Measurements from ENCODE around the gene FAIM2. TPM values are rescaled to one million over a fixed set of nuclear protein-coding genes. Genes with fewer than 3 reads are reported as not detected.
"Not testable (repeated sequence)": the region's sequence is repeated elsewhere in the genome, so short reads cannot be mapped to it uniquely, and the experiment has no call there.

Gene FAIM2
- total RNA-seq, 1 donor from 2014 or later = not detected

DNA sequence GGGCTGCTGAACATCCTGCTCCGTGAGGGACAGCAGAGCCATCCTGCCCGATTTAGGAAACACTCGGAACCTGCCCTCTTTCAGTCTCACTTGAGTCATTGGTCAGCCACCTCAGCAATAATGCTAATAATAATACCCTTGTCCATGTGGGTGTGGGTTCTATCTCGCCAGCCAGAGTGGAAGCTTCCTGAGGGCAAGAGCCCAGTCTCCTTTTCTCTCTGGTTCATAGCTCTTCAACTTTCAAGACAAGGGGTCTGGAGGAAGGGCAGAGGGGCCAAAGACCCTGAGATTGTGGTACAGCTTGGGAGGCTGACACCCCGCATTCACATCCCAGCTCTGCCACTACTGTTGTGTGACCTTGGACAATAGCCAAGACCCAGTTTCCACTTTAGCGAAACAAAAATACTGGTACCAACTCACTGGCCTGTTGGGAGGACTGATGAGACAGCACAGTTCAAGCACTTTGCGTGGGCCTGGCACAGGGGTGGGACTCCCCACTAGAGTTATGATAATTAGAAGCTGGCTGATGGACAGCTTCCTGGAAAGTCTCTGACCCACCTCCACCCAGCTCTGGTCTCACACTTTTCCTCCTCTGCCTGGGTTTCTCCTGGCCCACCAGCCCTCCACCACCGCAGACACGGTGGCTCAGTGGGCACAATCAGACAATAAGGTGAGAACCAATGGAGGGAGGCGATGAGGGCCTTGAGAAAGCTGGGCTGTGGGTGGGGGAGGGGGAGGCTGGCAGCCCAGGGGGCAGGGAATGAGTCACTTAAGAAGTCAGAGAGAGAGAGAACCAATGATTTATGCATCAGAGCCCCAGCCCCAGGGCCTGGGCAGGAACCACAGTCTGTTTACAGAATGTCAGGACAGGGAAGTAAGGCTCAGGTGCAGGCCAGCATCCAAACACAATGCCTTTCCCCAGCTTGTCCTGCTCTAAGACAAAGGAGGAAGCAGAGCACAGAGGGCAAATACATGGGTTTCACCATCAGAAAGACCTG lies 9.6 kb downstream of the FAIM2 start:
- peak; percentile 55 for DNase-seq

DNA sequence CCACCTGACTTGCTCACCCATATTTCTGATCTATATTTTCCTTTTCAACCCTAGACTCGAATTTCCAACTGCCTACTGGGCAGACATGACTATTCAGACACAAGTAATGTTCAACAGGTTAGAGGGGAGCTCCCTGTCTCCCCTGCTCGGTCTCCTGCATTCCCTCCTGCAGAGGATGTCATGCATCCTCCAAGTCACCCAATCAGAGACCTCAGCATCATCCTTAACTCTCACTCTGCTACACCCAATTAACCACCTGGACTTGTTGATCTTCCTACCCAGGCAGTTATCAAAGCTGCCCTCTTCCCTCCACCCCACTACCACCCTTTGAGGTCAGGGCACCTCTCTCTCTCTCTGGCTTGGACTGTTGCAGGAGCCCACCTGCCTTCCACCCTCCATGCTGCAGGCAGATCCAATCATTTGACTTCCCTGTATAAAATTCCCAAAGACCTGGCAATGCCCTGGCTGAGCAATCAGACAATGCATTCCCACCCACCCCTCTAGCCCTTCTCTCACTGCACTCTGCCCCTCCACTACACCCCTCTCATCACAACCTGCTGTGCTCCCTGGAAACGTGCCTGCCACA lies 10.9 kb downstream of the FAIM2 start:
- no peak for DNase-seq

DNA sequence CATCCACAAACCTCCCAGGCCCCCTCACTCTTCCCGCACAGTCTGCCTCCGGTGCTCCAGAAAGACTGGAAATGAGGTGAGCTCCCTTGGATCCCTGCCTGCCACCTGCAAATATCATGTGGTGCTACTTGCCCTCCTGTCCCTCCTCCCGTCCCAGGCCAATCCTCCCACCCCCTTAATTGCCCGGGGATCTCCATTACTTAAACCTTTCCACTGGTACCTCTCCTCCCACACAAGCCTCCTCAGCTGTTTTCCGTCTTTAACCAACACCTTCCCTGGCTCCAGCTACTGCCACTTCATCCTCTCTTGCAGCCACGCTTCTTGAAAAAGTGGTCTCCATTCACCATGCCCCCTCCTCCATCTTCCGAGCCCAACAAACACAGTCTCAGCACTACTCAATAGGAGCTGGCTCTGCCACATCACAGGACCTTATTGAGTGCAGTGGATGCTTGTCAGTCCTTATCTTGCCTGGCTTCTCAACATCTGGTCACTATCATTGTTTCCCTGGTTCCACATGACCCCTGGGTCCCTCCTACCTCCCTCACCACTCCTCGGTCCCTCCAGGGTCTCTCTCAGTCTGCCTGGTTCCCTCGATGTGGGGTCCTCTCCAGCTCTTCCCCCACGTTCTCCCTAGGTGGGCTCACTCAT lies 11.5 kb downstream of the FAIM2 start:
- DNase-seq = no peak

DNA sequence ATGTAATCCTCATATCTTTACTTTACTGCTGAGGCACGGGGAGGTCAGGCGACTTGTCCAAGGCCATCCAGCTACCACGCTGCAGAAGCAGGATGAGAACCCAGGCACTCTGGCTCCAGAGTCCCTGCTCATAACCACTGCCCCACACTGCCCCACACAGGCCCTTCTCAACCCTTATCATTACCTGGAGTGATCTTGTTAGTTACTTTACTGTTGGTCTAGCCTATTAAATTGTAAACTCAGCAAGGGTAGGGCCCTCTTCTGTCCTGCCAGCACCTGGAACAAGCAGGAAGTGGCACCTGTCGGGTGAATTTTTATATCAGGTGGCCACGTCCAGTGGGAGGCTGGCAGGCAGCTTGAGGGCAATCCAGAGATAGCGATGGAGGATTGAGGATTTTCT lies 12.2 kb downstream of the FAIM2 start:
- no peak for DNase-seq

DNA sequence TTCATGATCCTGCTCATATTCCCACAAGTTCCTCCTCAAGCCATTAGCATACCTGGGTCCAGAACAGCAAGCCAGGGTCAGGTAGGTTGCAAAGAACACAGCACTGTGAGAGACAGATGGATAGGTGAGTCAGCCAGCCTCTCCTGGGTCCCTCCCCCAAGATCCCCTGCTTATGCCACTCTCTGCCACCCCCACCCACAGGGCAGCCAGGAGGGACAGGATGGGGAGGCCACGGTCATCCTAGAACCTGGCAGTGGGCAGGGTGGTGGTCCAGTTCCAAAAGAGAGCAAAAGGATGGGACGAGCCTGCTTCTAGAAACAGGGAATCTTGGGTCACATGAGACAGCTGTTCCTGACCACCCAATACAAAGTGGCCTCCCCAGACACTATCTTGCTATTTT lies 12.7 kb downstream of the FAIM2 start:
- no peak for DNase-seq

DNA sequence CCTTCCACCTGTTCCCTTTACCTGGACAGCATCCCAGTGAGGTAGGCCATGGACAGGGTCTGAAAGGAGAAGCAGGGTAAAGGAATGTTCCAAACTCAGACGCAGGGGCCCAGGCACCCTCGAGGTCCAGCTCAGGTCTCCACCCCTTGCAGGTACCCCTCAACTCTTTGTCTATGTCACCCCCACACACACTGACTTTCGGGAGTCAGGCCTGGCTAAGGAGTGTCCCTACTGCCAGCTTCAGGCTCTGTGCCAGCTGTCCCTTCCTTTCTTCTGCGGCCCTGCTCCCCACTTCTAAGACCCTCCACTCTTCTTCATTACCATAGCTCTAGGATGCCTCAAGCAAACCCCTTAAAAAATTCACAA lies 13.6 kb downstream of the FAIM2 start:
- DNase-seq = no peak

DNA sequence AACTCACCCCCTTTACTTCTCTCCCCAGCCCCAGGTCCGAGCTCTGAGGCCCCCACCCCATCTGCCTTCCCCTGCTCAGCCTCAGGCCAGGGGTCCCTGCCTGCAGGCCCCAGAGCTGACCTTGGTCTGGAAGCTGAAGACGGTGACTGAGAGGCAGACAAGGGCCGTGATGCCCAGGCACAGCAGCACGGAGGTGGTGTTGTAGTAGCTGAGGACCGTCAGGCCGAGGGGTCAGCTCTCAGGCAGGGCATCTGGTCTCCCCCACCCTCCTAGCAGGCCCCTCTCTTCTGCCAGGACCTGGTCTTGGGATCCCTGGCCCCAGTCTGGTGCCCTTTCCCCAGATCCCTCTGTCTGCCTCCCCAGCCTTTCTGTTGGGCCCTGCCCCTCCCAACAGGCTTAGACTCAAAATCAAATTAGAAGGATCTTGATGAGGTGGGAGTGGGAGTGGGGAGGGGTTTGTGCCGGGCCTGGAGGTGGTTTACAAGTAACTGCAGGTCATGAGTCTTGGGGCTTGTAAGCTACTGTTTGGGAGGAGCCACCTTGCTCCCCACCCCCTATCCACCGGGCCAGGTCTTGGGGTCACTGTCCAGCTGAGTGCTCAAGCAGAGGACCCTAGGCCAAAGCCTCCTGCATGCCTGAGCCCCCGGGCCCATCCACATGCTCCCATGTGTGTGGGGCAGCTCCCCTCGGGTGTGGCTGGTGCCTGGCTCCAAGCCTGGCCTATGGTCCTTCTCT lies 14.2 kb downstream of the FAIM2 start:
- DNase-seq = no peak

DNA sequence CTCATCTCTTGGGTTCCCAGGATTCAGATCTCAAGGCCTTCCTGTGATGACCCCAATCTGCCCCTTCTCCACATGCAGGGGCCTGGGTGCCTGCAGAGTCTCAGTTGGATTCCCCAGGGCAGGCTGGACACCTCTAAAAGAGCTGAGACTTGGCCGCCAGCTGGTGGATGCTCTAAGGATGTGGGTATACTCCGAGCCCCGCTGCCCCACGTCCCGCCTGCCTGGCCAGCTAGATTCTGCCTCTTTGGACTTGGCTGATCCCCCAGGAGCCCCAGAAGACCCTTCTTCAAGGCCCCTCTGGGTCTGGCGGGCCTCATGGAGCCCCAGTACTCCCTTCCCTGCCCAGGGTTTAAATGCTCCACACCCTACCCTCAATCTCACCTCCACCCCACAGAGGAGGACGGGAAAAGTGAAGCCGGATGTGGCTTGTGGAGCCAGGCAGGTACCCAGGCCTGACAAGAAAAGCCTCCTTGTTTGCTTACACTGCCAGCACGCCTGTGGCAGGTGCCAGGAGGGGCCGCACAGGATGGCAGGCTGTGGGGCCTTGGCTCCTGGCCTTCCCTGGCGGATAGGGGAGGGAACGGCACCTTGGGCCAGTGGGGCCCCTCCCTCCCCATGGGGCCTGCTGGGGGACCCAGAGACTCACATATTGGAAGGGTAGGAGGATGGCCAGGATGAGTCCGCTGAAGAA lies 15.1 kb downstream of the FAIM2 start:
- no peak for DNase-seq

DNA sequence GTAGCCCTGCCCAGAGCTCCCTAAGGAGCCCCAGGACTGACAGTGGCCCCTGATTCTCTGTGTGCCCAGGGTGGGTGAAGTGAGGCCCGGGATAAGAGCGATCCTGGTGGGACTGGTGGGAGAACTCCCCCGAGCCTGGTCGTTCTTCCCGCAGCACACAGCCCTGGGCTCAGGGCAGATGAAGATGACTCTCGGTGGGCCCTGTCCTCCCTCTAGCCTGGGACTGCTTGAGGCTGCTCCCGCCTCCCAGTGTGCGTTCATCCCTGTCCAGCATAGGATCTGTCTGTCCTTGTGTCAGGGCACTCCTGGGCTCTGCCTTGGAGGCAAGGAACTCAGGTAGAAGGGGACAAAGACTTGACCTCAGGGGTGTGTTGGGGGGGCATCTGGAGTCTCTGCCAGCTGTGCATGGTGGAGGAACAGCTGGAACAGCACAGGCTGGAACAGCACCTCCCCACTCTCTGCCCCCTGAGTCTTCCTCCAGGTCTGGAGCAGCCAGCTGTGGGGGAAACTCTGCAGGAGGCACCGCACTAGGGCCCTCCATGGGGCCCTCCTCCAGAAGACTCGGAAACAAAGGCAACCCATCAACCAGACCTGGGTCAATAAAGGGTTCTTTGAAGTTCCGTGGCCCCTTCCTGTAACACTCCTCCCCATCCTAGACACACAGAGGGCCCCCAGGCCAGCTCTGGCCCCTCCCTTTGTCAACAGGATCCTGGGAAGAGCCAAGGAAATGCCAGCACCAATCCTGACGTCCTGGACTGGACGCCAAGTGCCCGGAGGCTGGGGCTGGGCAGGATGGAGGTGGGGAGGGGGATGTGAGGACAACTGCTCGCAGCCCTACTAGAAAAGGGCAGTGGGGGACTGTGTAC lies 15.9 kb downstream of the FAIM2 start:
- no peak for DNase-seq

DNA sequence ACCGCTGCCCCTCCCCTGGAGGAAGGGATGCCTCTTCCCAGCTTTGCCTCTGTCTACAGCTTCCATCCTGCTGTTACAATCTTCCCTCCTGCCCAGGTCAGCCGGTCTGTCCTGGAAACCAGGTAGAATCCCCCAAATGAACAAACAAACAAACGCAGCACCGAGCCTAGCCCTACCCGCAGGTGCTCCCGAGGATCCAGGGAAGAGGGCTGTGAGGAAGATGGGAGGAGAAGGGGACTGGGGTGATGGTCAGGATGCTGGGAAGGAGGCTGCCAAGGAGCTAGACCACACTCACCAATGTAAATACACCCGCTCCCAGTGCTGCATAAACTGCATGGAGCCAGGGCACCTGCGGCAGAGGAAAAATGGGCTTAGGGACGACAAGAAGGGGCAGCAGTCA lies 16.6 kb downstream of the FAIM2 start:
- DNase-seq = no peak

DNA sequence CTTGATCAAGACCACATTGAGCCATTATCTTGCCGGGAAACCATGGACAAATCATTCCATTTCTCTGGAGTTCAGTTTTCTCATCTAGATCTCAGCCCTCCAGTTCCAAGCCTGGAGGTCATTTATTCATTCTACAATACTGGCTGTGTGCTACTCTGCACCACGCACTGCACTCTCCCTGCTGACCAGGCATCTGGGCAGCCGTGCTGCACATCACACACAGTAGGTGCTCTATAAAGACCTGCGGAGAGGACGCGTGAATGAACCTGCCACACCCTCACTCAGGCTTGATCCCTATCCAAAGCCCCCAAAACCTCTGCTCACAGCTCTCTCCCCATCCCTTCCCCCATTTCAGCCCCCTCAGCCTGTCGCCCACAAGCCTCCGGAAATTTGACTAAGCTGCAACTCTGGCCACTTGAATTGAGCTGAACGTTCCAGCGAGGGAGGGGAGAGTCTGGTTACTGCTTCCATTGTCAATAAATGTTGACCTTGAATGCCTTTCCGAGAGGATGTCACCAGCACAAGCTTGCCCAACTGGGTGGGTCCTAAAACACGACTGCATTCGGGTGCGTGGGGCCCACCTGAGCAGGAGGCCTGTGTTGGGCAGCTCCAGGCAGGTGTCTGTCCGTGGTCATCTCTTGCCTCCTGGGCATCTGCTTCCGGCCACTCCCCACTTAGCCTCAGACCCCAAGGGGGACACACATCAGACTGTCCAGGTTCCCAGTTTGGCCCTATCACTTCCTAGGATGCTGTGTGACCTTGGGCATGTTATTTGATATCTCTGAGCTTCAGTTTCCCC lies 17.8 kb downstream of the FAIM2 start:
- DNase-seq = peak; percentile 31

DNA sequence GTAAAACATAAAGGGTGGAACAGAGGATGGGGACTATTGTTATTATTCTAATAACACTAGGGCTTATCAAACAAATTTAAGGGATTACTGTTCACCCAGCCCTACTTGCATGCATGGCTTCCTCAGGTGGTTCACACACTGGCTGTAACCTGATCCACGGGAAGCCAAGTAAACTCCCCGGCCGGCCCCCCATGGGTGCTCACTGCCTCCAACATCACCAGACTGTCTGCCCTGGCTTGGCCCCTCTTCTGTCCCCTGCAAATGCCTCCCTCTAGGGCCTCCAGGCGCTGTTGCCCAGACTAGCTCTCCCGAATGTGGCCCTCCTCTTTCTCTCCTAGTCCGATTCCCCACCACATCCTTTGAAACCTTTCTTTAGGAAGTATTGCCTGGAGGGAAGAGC lies 18.6 kb downstream of the FAIM2 start:
- no peak for DNase-seq

DNA sequence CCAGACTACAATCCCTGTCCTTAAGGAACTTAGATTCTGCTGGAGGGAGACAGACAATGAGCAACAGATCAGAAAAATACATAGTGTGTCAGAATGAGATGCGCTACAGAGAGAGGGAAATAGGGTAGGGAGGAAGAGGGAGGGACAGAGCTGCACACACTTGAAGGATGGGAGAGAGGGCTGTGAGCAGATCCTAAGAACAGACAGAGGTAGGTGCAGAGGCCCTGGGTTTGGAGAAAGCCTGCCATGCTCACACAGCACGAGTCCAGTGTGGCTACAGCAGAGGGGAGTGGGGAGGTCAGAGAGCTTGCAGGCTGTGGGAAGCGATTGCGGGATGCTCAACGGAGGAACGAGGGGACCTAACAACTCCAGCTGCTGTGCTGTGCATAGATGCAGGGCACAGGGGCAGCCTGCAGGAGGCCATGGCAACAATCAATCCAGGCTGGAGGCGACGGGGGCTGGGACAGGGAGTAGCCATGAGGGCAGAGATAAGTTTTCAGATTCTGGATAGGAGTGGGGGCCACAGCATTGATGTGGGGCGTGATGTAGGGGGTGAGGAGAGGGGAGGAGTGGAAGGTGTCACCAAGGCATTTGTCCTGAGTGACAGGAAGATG lies 20.7 kb downstream of the FAIM2 start:
- no peak for DNase-seq

DNA sequence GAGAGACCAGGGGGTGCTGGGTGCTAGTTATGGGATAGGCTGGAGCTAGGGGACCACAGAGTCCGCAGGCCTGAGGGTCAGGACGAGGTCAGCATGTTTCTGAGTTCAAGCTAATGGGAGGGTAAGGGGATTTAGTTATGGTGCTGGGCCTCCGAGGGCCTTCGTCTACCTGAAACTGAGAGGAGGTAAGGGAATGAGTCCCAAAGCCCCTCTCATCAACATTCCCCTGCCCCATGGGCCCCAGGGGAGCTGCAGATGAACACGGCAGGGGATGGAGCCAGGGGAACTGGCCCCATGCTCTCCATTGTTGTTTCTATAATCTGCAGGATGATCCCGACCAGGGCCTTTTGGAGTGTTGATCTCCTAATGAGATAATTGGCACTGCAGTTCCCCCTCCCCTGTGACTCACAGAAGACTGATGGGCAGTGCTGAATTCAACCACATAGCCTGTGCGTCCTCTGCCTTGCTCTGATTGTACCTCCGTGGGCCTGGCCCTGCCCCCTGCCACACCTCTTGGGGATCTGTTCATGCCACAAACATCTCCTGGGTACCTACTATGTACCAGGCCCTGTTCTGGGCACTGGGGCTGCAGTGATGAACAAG lies 21.4 kb downstream of the FAIM2 start:
- DNase-seq = no peak

DNA sequence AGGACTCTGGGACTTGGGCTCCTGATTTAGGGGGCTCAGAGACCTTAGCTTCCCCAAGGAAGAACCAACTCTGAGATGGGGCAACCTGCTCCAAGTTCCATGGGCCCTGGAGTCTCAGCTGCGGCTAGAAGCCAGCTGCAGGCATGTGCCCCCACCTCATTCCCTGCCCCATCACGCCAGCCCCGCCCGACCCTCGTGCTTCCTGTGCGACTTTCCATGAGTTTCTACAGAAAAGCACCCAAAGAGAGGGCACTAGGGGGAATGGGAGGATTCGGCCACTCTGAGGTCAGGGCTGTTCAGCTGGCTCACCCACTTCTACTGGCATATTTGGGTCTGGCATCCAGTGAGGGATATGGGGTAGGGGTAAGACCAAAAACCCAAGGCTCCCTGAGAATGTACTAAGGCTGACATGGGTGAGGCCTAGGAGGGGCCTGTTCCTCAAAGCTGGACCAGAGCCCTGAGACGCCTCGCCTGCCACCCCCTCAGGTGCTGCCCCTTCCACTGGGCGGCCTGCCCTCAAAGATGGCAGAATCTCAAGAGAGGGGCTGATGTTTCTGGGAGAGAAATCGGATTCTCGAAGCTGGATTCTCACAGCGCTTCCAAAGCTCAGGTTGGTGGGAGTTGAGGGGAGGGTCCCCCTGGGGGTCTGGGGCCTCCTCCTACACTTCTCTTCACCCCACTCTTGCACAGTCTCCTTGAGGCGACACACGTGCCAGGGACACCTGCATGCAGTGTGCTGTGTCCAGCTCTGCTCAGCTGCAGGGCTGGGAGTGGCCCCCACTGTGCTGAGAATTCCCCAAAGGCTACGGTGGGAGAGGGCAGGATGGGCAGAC lies 22.1 kb downstream of the FAIM2 start:
- no peak for DNase-seq

DNA sequence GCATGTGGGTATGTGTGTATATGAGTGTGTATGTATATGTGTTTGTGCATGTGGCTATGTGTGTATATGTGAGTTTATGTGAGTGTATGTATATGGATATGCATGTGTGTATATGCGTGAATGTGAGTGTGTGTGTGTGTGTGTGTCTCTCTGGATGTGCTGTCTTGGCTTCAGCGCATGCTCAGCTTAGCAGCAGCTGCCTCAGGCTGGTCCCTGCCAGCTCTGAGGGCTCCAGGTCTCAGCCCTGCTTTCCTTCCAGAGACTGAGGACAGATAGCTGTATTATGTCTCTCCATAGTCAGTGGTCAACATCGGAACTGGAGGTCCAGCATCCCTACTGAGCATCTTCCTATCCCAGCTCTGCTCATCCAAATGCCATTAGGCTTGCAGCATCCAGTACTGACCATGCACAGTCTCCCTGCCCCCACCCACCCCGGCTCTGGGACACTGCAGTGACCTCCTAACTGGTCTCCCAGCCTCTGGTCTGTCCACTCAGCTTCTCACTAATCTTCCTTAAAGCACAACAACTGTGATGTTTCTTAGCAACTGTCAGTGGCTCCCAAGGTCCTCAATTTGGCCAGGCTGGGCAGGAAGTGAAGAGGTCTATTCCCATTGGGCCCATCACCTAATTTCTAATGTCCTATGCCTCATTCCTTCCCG lies 22.8 kb downstream of the FAIM2 start:
- DNase-seq = no peak

DNA sequence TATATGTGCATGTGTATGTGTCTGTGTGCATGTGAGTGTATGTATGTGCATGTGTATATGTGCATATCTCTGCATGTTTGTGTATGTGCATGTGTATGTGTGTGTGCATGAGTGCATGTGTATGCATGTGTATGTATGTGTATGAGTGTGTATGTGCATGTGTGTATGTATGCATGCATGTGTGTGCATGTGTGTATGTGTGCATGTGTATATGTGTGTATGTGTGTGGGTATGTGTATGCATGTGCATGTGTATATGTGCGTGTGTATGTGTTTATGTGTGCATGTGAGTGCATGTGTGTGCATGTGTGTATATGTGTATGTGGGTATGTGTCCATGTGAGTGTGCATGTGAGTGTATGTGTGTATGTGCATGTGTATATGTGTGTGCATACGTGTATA lies 24.6 kb downstream of the FAIM2 start:
- not testable (repeated sequence) for DNase-seq

DNA sequence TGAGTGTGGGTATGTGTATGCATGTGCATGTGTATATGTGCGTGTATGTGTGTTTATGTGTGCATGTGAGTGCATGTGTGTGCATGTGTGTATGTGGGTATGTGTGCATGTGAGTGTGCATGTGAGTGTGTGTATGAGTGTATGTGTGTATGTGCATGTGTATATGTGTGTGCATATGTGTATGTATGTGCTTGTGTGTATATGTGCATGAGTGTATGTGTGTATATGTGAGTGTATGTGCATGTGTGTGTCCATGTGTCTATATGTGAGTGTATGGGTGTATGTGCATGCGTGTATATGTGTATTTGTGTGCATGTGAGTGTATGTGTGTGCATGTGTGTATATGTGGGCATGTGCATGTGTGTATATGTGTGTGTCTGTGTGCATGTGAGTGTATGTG lies 25.7 kb downstream of the FAIM2 start:
- no peak for DNase-seq
